Heart left ventricle (tissue), 16 donors: ENCODE data around the gene CST4. TPM values are rescaled to one million over a fixed set of nuclear protein-coding genes. Genes with fewer than 3 reads are reported as not detected.
"Not testable (repeated sequence)": the region's sequence is repeated elsewhere in the genome, so short reads cannot be mapped to it uniquely, and the experiment has no call there.

ENCODE experiments used
- ATAC-seq, 4 donors: fragments of 200-7000 bp; cut with Tn5 transposase; one replicate each; pipeline ENCODE4 v1.9.1; 2020 to 2022; ENCODE audit warnings: moderate library complexity in 4 of 4, mild to moderate bottlenecking in 3 of 4, moderate number of reproducible peaks in 1 of 4
- DNase-seq, 5 donors: peaks; one replicate each; pipeline ENCODE4 v3.0.0-alpha.2; 2020
- H3K27ac ChIP-seq, 12 donors: fragments of 200-600 bp; sonication (generic) in 4 of 12; one replicate each; pipeline versions ENCODE4 v1.5.0 to v1.8.0; 2016 to 2022; ENCODE audit warnings: mild to moderate bottlenecking in 2 of 12
- H3K27me3 ChIP-seq, 9 donors: fragments of 200-600 bp; sonication (generic) in 2 of 9; one replicate each; pipeline versions ENCODE4 v1.5.1 to v1.8.0; 2016 to 2022; ENCODE audit warnings: mild to moderate bottlenecking in 3 of 9
- H3K36me3 ChIP-seq, 9 donors: fragments of 200-600 bp; sonication (generic) in 2 of 9; one replicate each; pipeline versions ENCODE4 v1.5.0 to v1.8.0; 2018 to 2022; ENCODE audit warnings: mild to moderate bottlenecking in 2 of 9
- H3K4me1 ChIP-seq, 12 donors: fragments of 200-600 bp; sonication (generic) in 4 of 12; one replicate each; pipeline versions ENCODE4 v1.5.0 to v1.8.0; 2016 to 2022; ENCODE audit warnings: mild to moderate bottlenecking in 3 of 12
- H3K4me3 ChIP-seq, 12 donors: fragments of 200-600 bp; sonication (generic) in 4 of 12; one replicate each; pipeline versions ENCODE4 v1.5.0 to v1.8.0; 2017 to 2022; ENCODE audit warnings: mild to moderate bottlenecking in 9 of 12, moderate library complexity in 4 of 12
- H3K9me3 ChIP-seq, 12 donors: fragments of 200-600 bp; sonication (generic) in 4 of 12; one replicate each; pipeline versions ENCODE4 v1.5.0 to v1.8.0; 2016 to 2022; ENCODE audit warnings: mild to moderate bottlenecking in 1 of 12
- POLR2A ChIP-seq, 2 donors: fragments of 450-650 bp; IDR thresholded peaks; one replicate each; pipeline ENCODE4 v1.6.1; 2017; ENCODE audit warnings: antibody characterized with exemption in 2 of 2, mild to moderate bottlenecking in 2 of 2, moderate library complexity in 2 of 2
- WGBS, 4 donors: extraction: QIAGEN DNeasy Blood & Tissue Kit in 2 of 4; methylation state at CpG; one replicate each; pipeline versions ENCODE4 v1.1.5 to v1.1.7; 2013 to 2018; 5-methylcytosine and 5-hydroxymethylcytosine counted together
- intact Hi-C, 10 donors: fragments of 100-400 bp; cut with DNase I; formaldehyde crosslinking; loops; one replicate each; pipeline versions ENCODE4 v1.11.1 to v1.14.2; 2022
- polyA plus RNA-seq, 2 donors: library from polyadenylated mRNA; stranded (reverse); fragments of 200-250 nt; gene quantifications; one replicate each; pipeline ENCODE4 v1.2.3, GENCODE V29; 2013
- total RNA-seq, 9 donors: library from RNA; depleted of rRNA in 2 of 9; stranded (reverse); fragments of >200 nt in 2 of 9; fragmentation: NEBNext Ultra II Directional in 3 of 9; extraction: Animal tissue kit (Norgen Biotek cat#: 25700) in 3 of 9; gene quantifications; one replicate each; pipeline versions ENCODE4 v1.1.0 to v1.2.4, GENCODE V29; 2016 to 2023
- TF ChIP-seq, protein P1 (sequence below), 12 donors: fragments of 200-600 bp; sonication (generic) in 4 of 12; IDR thresholded peaks; one replicate each; pipeline versions ENCODE4 v1.5.0 to v1.8.0; 2018 to 2022; ENCODE audit warnings: antibody characterized with exemption in 12 of 12, mild to moderate bottlenecking in 5 of 12
- donor health status: ischemic (EF 13 %, LVEDD 7.1; RV severe dilation, severe dysfunction).
- donor health status: healthy with polysubstance abuse.
- donor health status: DM: no; HTN: yes; CAD: no.
- donor health status: DM: no; HTN: no; CAD: no.
- donor health status: ischemic (EF 25% LVEDD 6.9; RV normal size, moderate dysfunction).
- donor health status: ischemic (EF 25% LVEDD 5.7; RV mildly dilated, moderate dysfunction).
- donor health status: healthy.
- donor health status: DM: yes; HTN: yes; CAD: no.
- donor health status: ischemic (EF 35%, LVEDD 5.7; RV mildly dilated, moderate dysfunction).
- donor health status: nonischemic (EF 11% LVEDD 7.7; RV severe dilation, severe dysfunction).
- donor health status: DM: yes; HTN: yes; CAD: no.
- donor health status: PGD.
- donor health status: ischemic (EF 29% LVEDD 5.4; RV normal size, mild dysfunction).
- donor health status: nonischemic (EF 23%, LVEDD 6.1; RV moderate dilation, normal function).

Gene CST4
- total and polyA plus RNA-seq, 11 donors, result not detected

DNA sequence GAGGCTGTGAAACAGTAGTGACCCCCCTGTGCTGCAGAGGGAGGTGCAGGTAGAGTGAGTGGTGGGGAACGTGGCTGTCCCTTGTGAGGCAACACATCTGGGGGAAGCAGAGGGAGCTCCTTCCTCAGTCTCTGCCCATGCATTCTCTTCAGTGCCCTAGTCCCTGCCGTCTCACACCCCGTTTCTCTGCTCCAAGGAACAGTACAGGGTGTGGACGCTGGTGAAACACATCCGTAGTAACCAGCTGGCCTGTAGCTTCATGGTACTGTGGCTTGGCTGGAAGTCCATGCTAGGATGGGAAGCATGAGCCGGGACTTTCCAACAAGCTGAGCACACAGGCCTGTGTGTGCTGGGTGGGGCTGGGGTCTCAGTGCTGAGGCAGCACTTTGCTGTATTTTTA is 25.7 kb downstream of the CST4 start:
- Histone ChIP-seq H3K27ac (no peak overlapping the region), H3K4me3 (no peak overlapping the region), H3K4me1 (peaks cover 0 to 20% (median 0%) of the 10 kb centered on the region in 12 donors), H3K36me3 (no peaks in the 10 kb centered on the region), H3K27me3 (no peaks in the 10 kb centered on the region), H3K9me3 (no peaks in the 10 kb centered on the region)
- 69 to 82% (median 79%) methylated on average over 6 of the region's 6 CpGs for WGBS, 4 donors
- DNase-seq (no peak), ATAC-seq (peak in 3 of 4 donors; percentile 17 to 71 (median 64))
- TF ChIP-seq, protein P1, sequence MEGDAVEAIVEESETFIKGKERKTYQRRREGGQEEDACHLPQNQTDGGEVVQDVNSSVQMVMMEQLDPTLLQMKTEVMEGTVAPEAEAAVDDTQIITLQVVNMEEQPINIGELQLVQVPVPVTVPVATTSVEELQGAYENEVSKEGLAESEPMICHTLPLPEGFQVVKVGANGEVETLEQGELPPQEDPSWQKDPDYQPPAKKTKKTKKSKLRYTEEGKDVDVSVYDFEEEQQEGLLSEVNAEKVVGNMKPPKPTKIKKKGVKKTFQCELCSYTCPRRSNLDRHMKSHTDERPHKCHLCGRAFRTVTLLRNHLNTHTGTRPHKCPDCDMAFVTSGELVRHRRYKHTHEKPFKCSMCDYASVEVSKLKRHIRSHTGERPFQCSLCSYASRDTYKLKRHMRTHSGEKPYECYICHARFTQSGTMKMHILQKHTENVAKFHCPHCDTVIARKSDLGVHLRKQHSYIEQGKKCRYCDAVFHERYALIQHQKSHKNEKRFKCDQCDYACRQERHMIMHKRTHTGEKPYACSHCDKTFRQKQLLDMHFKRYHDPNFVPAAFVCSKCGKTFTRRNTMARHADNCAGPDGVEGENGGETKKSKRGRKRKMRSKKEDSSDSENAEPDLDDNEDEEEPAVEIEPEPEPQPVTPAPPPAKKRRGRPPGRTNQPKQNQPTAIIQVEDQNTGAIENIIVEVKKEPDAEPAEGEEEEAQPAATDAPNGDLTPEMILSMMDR (IDR thresholded peaks at IDR 0.05), result no peak
- intact Hi-C loops, result loop anchor here in 4 of 10 donors (10.0 kb wide), 2 partner anchors 58 to 332 kb away; partner anchors contain the start of gene CST9 (in 1 of the 4)

DNA sequence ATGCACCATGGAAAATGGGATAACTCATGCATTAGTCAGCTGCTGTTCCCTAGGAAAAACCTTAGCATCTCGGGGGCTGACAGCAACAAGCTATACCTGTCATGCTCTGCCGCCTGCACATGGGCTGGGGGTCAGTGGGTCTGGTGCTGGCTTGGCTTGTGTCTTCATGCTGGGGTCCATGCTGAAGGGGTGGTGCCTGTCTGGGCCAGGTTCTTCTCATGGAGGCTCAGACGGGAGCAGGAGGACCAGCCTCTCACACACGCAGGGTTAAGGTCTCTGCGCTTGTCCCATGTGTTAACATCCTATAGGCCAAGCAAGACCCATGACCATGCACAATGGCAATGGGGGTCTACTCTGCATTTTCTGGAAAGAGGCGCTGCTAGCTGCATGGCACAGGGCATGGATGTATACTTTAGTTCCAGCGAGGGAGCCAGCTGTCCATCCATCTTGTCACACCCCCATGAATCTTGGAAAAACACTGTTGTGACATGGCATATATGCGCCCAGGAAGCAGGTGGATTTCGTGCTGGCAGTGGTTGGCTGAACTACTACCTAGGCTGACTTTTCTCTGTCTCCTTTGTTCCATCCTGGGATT is 26.5 kb downstream of the CST4 start:
- intact Hi-C loops, result loop anchor here in 4 of 10 donors (10.0 kb wide), 2 partner anchors 58 to 332 kb away; partner anchors contain the start of gene CST9 (in 1 of the 4)
- Histone ChIP-seq H3K36me3 (no peaks in the 10 kb centered on the region), H3K9me3 (no peaks in the 10 kb centered on the region), H3K4me1 (peaks cover 0 to 20% (median 0%) of the 10 kb centered on the region in 12 donors), H3K4me3 (no peak overlapping the region), H3K27me3 (no peaks in the 10 kb centered on the region), H3K27ac (no peak overlapping the region)
- ATAC-seq (no peak), DNase-seq (no peak)
- no peak for TF ChIP-seq POLR2A (IDR thresholded peaks at IDR 0.05)
- TF ChIP-seq, protein P1 (IDR thresholded peaks at IDR 0.05), result no peak
- 91 to 95% (median 94%) methylated on average over 9 of the region's 9 CpGs for WGBS, 4 donors

DNA sequence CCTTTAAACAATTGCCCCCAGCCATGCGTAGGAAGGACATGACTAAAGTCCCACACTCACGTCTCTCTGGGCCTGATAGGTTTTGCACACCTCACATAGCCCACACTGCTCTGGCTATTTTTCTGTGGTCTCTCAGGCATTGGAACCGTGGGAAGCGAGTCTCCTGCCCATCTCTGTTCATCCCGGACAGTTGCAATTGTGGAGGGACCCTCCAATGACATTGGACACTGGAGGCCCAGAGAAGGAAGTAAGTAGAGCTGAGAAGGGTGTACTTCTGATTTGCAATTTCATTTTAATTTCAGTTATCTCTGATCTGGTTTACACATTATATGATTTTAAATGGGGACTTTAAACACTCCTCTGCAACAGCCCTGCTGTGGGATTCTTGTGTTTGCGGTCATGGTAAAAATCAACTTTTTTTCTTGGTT is 27.8 kb downstream of the CST4 start:
- 87 to 91% (median 89%) methylated on average over 6 of the region's 6 CpGs for WGBS, 4 donors
- Histone ChIP-seq H3K4me1 (peaks cover 0 to 13% (median 2%) of the 10 kb centered on the region in 12 donors), H3K36me3 (no peaks in the 10 kb centered on the region), H3K9me3 (no peaks in the 10 kb centered on the region), H3K4me3 (no peak overlapping the region), H3K27ac (peak overlapping the region in 4 of 12 donors; percentile 25 to 71 (median 52)), H3K27me3 (no peaks in the 10 kb centered on the region)
- ATAC-seq (no peak), DNase-seq (no peak)
- intact Hi-C loops, result loop anchor here in 5 of 10 donors (2.0 to 10.0 kb wide), 3 partner anchors 20 to 334 kb away; partner anchors contain the start of gene CST9 (in 1 of the 5)
- TF ChIP-seq, protein P1 (IDR thresholded peaks at IDR 0.05), result no peak
- no peak for TF ChIP-seq POLR2A (IDR thresholded peaks at IDR 0.05)

DNA sequence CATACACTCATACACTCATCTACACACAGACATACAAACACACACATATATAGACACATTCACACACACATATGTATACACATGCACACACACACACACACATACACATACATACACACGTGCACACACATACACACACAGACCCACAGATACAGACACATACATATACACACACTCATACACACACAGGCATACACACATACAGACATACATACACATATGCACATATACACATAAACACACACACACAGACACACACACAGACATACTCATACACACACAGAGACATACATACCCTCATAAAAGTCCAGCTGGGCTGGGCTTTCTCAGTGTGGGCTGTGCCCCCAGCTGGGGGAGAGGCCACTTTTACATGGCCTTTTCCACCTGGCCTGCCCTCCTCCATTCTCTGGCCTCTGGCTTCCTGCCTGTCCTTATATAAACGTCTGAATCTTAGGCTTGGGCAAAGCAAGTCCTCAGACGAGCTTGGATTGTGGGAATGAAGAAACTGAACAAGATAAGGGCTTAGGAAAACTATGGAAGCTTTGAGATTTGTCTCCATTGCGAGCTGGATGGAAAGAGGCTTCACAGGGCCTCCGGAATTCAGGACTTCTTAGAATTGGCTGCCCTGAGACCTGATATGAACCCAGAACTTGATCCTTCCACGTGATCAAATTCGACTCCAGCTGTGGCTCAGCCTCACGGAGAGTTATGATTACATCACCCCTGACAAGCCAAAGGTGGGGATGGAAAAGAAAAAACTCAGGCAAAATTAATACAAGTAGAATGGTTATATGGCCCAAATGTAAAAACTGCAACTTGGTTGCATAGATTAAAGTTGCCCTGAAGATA is 28.6 kb downstream of the CST4 start:
- no peak for TF ChIP-seq POLR2A (IDR thresholded peaks at IDR 0.05)
- TF ChIP-seq, protein P1 (IDR thresholded peaks at IDR 0.05), result no peak
- no peaks in the 10 kb centered on the region for H3K9me3 ChIP-seq
- ATAC-seq (peak in 3 of 4 donors; percentile 21 to 73 (median 63)), DNase-seq (peak in 2 of 5 donors; percentile 47 to 62)
- H3K36me3 ChIP-seq, result no peaks in the 10 kb centered on the region
- intact Hi-C loops, result loop anchor here in 5 of 10 donors (2.0 to 10.0 kb wide), 3 partner anchors 19 to 335 kb away; partner anchors contain the start of gene CST9 (in 1 of the 5)
- H3K27me3 ChIP-seq, result no peaks in the 10 kb centered on the region
- WGBS, 4 donors, result 49 to 58% (median 53%) methylated on average over 8 of the region's 8 CpGs
- H3K4me3 ChIP-seq, result no peak overlapping the region
- peak overlapping the region in 10 of 12 donors; percentile 3 to 77 (median 50) for H3K27ac ChIP-seq
- H3K4me1 ChIP-seq, result peaks cover 0 to 21% (median 10%) of the 10 kb centered on the region in 12 donors

DNA sequence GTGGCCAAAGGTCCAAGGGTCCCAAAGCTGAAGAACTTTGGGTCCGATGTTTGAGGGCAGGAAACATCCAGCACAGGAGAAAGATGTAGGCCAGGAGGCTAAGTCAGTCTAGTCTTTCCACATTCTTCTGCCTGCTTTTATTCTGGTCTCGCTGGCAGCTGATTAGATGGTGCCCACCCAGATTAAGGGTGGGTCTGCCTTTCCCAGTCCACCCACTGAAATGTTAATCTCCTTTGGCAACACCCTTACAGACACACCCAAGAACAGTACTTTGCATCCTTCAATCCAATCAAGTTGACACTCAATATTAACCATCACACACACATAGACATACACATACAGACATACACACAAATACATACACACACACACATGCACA is 29.2 kb downstream of the CST4 start:
- H3K36me3 ChIP-seq, DNase-seq, H3K27me3 ChIP-seq, H3K9me3 ChIP-seq, intact Hi-C loops, ATAC-seq, H3K4me3 ChIP-seq: not testable (repeated sequence)
- peak overlapping the region in 4 of 12 donors; percentile 44 to 77 (median 70) for H3K27ac ChIP-seq
- H3K4me1 ChIP-seq, result peaks cover 0 to 27% (median 12%) of the 10 kb centered on the region in 12 donors
- 76 to 100% (median 97%) methylated on average over 2 of the region's 2 CpGs for WGBS, 4 donors
